Hepatocyte (in vitro differentiated cells): Measurements from ENCODE around the gene ITGA11. TPM values are rescaled to one million over a fixed set of nuclear protein-coding genes. Genes with fewer than 3 reads are reported as not detected.

Source experiments
- DNase-seq: peaks from one replicate; pipeline ENCODE4 v3.0.0-alpha.2; 2016; ENCODE audit warnings: low spot score
- H2AFZ ChIP-seq: fragments of 200-600 bp; sonication (generic); 2 replicates; pipeline ENCODE4 v1.6.0; 2016; ENCODE audit warnings: antibody characterized with exemption, mild to moderate bottlenecking
- H3K27ac ChIP-seq: fragments of 200-600 bp; sonication (generic); 2 replicates; pipeline ENCODE4 v1.5.1; 2016; ENCODE audit warnings: mild to moderate bottlenecking
- H3K27me3 ChIP-seq: fragments of 200-600 bp; sonication (generic); 2 replicates; pipeline ENCODE4 v1.6.1; 2016
- H3K36me3 ChIP-seq: fragments of 200-600 bp; sonication (generic); replicated peaks from 2 replicates; pipeline ENCODE4 v1.5.1; 2016; ENCODE audit warnings: low read depth; ENCODE audit not compliant: insufficient read depth
- H3K4me1 ChIP-seq: fragments of 200-600 bp; sonication (generic); 2 replicates; pipeline ENCODE4 v1.5.1; 2016; ENCODE audit warnings: mild to moderate bottlenecking, moderate library complexity; ENCODE audit not compliant: insufficient read depth
- H3K4me2 ChIP-seq: fragments of 200-600 bp; sonication (generic); 2 replicates; pipeline ENCODE4 v1.6.0; 2016
- H3K4me3 ChIP-seq: fragments of 200-600 bp; sonication (generic); 2 replicates; pipeline ENCODE4 v1.5.1; 2016; ENCODE audit warnings: mild to moderate bottlenecking
- H3K79me2 ChIP-seq: fragments of 200-600 bp; sonication (generic); 2 replicates; pipeline ENCODE4 v1.6.0; 2017; ENCODE audit warnings: mild to moderate bottlenecking
- H3K9me2 ChIP-seq: fragments of 200-600 bp; sonication (generic); replicated peaks from 2 replicates; pipeline ENCODE4 v1.6.0; 2017; ENCODE audit warnings: mild to moderate bottlenecking; ENCODE audit not compliant: insufficient read depth
- H3K9me3 ChIP-seq: fragments of 200-600 bp; sonication (generic); 2 replicates; pipeline ENCODE4 v1.5.1; 2016; ENCODE audit warnings: low read depth, mild to moderate bottlenecking
- H4K20me1 ChIP-seq: fragments of 200-600 bp; sonication (generic); 2 replicates; pipeline ENCODE4 v1.6.0; 2016; ENCODE audit warnings: mild to moderate bottlenecking; ENCODE audit not compliant: insufficient read depth, poor library complexity, severe bottlenecking
- EZH2 ChIP-seq: fragments of 200-600 bp; sonication (generic); IDR thresholded peaks from 2 replicates; pipeline ENCODE4 v1.6.1; 2016; ENCODE audit warnings: antibody characterized with exemption, mild to moderate bottlenecking, borderline replicate concordance
- EZH2phosphoT487 ChIP-seq: fragments of 200-600 bp; sonication (generic); IDR thresholded peaks from one replicate; pipeline ENCODE4 v1.6.1; 2018; ENCODE audit warnings: antibody characterized with exemption, mild to moderate bottlenecking, low read depth, moderate library complexity; ENCODE audit not compliant: unreplicated experiment, severe bottlenecking
- WGBS: methylation state at CpG from one replicate; pipeline ENCODE4 v1.1.6; 2016; ENCODE audit warnings: low lambda C conversion rate; ENCODE audit errors: missing lambda C conversion rate; 5-methylcytosine and 5-hydroxymethylcytosine counted together
- polyA plus RNA-seq: library from polyadenylated mRNA; unstranded; fragments of >200 nt; fragmentation: Nextera tagmentation; extraction: Ambion mirVana; gene quantifications from 2 replicates; pipeline ENCODE4 v1.2.1, GENCODE V29; 2016
- total RNA-seq: library from RNA; depleted of rRNA; stranded (reverse); fragments of >200 nt; gene quantifications from 2 replicates; pipeline ENCODE4 v1.2.3, GENCODE V29; 2014
- TF ChIP-seq, protein P1 (sequence below): fragments of 200-600 bp; sonication (generic); IDR thresholded peaks from 2 replicates; pipeline ENCODE4 v1.5.1; 2016; ENCODE audit warnings: antibody characterized with exemption, mild to moderate bottlenecking; ENCODE audit not compliant: poor library complexity

The ITGA11 gene
- total and polyA plus RNA-seq, 2 experiments from 2014 or later = 9.7 to 19.6 TPM

DNA sequence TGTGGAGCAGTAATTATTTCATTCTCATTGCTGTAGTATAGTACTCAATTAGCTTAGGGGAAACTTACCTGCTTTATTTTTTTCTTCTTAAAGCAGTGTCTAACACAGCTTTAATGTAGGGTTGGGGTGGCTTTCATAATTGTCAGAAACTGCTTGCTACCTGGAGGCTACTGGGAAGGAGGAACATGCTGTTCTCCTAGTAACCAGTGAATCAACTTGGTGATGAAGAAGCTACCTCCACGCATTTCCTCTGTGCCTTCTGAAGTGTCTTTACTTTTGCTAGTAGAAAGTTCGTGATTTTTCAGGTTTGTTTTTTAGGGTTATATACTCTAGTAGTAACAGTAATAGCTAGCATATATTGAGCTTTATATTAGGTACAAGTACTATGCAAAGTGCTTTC lies 142.9 kb downstream of the ITGA11 start:
- WGBS = 92% methylated on average over 2 of the region's 2 CpGs
- no peak overlapping the region for H3K27ac ChIP-seq
- no peaks in the 10 kb centered on the region for H3K9me3 ChIP-seq
- H3K4me1 ChIP-seq = peaks cover 7% of the 10 kb centered on the region
- peaks cover 99% of the 10 kb centered on the region for H3K79me2 ChIP-seq
- no peaks in the 10 kb centered on the region for H3K36me3 ChIP-seq
- no peak for DNase-seq
- H3K9me2 ChIP-seq = no peaks in the 10 kb centered on the region
- TF ChIP-seq, protein P1, sequence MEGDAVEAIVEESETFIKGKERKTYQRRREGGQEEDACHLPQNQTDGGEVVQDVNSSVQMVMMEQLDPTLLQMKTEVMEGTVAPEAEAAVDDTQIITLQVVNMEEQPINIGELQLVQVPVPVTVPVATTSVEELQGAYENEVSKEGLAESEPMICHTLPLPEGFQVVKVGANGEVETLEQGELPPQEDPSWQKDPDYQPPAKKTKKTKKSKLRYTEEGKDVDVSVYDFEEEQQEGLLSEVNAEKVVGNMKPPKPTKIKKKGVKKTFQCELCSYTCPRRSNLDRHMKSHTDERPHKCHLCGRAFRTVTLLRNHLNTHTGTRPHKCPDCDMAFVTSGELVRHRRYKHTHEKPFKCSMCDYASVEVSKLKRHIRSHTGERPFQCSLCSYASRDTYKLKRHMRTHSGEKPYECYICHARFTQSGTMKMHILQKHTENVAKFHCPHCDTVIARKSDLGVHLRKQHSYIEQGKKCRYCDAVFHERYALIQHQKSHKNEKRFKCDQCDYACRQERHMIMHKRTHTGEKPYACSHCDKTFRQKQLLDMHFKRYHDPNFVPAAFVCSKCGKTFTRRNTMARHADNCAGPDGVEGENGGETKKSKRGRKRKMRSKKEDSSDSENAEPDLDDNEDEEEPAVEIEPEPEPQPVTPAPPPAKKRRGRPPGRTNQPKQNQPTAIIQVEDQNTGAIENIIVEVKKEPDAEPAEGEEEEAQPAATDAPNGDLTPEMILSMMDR = no peak
- TF ChIP-seq EZH2 (no peak), EZH2phosphoT487 (no peak)
- H3K27me3 ChIP-seq = no peaks in the 10 kb centered on the region
- no peak overlapping the region for H3K4me3 ChIP-seq
- no peak overlapping the region for H3K4me2 ChIP-seq
- peaks cover 77% of the 10 kb centered on the region for H4K20me1 ChIP-seq
- H2AFZ ChIP-seq = no peak overlapping the region

GRCh38 chr15:68286256-68286655 lies 145.7 kb downstream of the ITGA11 start:
- Histone ChIP-seq H3K4me2 (no peak overlapping the region), H3K36me3 (no peaks in the 10 kb centered on the region), H3K4me3 (no peak overlapping the region), H3K9me3 (no peaks in the 10 kb centered on the region), H3K27ac (peak overlapping the region; percentile 11), H2AFZ (no peak overlapping the region), H3K4me1 (peaks cover 12% of the 10 kb centered on the region), H3K27me3 (no peaks in the 10 kb centered on the region), H4K20me1 (peaks cover 75% of the 10 kb centered on the region), H3K79me2 (peaks cover 100% of the 10 kb centered on the region), H3K9me2 (no peaks in the 10 kb centered on the region)
- TF ChIP-seq EZH2 (no peak), EZH2phosphoT487 (no peak)
- TF ChIP-seq, protein P1 = no peak
- no peak for DNase-seq
- 92% methylated on average over 5 of the region's 5 CpGs for WGBS

GRCh38 chr15:68285259-68285980 lies 146.5 kb downstream of the ITGA11 start:
- TF ChIP-seq, protein P1 = no peak
- TF ChIP-seq EZH2 = no peak
- 84% methylated on average over 5 of the region's 5 CpGs for WGBS

More at GRCh38 chr15:68285259-68285980, 146.5 kb downstream of the ITGA11 start:
- H3K9me3 ChIP-seq = no peaks in the 10 kb centered on the region
- no peak overlapping the region for H2AFZ ChIP-seq
- DNase-seq = peak; percentile 30
- no peaks in the 10 kb centered on the region for H3K27me3 ChIP-seq
- H3K4me2 ChIP-seq = no peak overlapping the region
- H3K36me3 ChIP-seq = no peaks in the 10 kb centered on the region
- no peak overlapping the region for H3K4me3 ChIP-seq
- peaks cover 100% of the 10 kb centered on the region for H3K79me2 ChIP-seq
- peak overlapping the region; percentile 39 for H3K27ac ChIP-seq
- peaks cover 75% of the 10 kb centered on the region for H4K20me1 ChIP-seq
- H3K9me2 ChIP-seq = no peaks in the 10 kb centered on the region
- H3K4me1 ChIP-seq = peaks cover 21% of the 10 kb centered on the region
